HG02642 (cell line): Measurements from ENCODE around the gene DNAJB1.
"Not testable (repeated sequence)": the region's sequence is repeated elsewhere in the genome, so short reads cannot be mapped to it uniquely, and the experiment has no call there.

ENCODE experiments used
- ATAC-seq: cut with Tn5 transposase; IDR thresholded peaks from one replicate; pipeline ENCODE4 v1.9.1; 2021; ENCODE audit warnings: mild to moderate bottlenecking; ENCODE audit not compliant: unreplicated experiment, poor library complexity

The DNAJB1 gene

DNA sequence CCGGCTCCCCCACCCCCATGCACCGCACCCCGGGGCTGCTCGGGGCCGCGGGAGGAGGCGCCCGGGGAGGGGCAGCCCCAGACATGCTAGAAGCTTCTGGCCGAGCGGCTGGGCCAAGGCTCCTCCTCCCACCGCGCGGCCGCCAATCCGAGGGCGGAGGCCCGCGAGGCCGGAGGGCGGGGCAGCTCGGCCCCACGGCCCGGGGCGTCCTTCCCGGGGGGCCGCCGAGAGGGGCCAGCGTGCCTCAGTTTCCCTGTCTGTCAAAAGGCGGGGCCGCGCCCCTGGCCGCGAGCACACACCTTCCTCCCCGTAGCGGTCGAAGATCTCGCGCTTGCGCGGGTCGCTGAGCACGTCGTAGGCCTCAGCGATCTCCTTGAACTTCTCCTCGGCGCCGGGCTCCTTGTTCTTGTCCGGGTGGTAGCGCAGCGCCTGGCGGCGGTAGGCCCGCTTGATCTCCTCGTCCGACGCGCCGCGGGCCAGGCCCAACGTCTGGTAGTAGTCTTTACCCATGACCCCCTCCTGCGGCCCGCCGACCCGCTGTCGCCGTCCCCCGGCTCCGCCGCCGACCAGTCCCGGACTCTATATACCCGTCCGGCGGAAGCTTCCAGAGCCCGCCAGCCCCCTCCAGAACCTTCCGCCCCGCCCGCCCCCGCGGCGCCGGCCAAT is at the start of gene DNAJB1:
Gene DNAJB1, minus strand, starts transcription at position 558 of the 666 bp plus-strand sequence. Its CDS starts 48 bp downstream, at position 510.
- peak; percentile 74 for ATAC-seq

DNA sequence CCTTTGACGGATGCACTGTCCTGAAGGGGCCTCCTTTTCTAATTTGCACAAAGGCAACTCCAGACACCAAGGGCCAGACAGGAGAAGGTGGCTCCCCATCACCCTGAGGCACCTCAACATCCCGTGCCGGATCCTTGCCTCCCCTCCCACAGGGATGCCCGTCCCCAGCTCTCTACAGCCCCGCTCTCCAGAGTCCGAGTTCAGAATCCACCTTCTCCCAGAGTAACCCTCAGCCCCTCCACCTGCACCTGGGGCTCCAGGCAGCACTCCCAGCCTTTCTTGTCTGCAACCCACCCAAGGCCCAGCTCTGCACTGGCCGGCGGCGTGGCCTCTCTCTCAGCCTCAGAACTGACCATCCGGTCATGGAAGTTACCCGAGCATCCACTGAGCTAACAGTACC is 48.9 kb upstream of the DNAJB1 start:
- no peak for ATAC-seq

DNA sequence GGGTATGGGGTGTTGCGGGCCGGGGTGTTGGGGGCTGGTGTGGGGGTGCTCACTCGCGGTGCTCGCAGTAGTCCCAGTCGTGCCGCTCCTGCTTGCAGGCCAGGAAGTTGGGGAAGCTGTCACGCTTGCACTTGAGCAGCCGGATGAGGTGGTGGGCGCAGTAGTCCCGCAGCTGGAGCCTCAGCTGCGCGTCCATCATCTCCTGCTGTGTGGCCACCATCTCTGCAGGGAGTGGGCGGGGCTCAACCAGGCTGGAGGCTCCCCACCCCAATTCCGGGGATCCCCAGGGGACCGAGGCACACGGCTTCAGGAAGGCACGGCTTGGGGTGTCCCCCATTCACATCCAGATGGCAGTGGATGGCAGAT is 48.5 kb upstream of the DNAJB1 start:
- no peak for ATAC-seq

DNA sequence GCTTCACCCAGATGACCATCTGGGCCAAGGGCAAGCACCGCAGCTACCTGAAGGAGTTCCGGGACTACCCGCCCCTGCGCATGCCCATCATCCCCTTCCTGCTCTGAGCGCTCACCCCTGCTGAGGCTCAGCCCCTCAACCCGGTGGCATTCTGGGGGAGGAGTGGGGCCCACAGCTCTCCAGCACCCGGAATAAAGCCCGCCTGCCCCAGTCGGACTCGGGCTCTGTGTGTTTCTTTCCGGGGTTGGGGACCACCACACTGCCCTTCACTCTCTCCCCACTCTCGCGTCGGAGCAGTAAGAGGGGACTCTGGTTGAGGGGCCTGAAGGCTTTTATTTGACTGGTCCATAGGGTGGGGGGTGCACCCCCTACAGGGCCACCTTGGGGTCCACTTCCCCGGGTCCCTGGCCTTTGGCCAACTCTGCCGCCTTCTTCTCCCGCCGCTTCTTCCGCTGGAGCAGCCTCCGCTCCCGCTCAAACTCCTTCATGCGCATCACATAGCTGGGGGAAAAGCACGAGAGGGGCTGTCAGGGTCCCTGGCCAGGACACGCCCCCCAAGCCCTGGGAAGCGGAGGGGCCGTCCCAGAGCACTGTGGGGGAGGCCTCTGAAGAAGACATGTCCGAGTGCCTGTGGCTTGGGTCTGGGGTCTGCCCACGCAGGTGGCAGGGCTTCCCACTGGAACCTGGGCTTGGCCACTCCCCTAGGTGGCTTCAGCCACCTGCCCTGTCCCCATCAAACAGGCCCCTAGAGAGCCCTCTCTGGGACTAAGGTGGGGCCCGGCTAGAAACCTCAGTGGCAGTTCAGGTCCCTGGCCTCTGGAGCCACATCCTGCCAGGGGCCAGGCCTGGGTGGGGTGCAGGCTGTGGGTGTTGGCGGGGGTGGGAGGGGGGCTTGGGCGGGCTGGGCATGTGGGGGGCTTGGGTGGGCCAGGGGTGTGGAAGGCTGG is 47.8 kb upstream of the DNAJB1 start:
- no peak for ATAC-seq

DNA sequence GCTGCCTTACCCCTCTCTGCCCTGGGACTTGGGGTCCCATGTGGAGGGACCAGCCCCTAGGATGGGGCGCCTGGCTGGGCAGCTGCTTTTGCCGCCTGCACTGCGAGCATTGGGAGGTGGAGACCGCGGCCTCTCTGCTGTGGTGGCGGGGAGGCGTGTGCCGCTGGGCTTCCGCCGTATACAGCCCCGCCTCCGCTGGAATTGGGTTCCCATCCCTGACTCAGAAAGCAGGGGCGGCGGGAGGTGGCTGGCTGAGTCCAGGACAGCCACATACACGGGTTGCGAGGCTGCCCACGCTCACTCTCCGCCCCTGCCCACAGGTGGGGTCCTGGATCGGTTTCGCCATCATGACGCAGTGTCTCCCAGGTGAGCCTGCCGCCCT is 47.1 kb upstream of the DNAJB1 start:
- ATAC-seq, result no peak

DNA sequence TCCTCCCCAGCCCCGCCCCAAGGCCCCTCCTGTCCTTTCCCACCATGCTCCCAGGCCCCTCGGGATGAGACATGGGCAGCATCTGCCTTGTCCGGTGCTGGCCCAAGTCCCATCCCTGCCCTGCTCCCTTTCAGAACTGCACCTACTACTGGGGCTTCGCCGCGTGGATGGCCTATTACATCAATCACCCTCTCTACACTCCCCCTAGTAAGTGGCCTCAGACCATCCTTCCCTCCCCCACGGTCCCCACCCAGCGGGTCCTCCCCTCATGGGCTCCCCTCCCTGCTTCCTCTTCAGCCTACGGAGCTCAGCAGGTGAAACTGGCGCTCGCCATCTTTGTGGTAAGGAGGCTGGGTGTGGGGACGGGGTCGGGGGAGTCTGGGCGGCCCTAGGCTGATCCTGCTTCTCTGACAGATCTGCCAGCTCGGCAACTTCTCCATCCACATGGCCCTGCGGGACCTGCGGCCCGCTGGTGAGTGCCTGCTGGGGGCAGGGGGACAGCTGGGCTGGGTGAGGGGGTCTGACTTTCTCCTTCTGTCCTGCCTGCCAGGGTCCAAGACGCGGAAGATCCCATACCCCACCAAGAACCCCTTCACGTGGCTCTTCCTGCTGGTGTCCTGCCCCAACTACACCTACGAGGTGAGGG is 46.6 kb upstream of the DNAJB1 start:
- ATAC-seq, result not testable (repeated sequence)

DNA sequence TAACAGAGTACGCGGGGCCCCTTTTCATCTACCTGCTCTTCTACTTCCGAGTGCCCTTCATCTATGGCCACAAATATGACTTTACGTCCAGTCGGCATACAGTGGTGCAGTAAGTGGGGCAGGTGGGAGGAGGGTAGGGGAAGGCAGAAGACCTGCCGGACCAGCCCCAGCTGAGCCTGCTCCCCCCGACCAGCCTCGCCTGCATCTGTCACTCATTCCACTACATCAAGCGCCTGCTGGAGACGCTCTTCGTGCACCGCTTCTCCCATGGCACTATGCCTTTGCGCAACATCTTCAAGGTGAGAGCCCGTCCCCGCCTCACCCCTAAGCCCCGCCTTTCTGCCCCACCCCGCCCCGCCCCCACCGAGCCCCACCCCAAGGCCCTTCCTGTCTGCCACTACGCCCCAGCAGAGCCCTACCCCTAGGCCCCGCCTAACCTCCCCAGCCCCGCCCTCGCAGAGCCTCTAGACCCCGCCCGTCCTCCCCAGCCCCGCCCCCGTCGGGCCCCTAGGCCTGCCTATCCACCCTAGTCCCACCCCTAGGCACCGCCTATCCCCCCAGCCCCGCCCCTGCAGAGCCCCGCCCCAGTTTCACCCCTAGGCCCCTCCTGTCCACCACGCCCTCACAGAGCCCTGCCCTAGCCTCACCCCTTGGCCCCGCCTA is 45.9 kb upstream of the DNAJB1 start:
- no peak for ATAC-seq

DNA sequence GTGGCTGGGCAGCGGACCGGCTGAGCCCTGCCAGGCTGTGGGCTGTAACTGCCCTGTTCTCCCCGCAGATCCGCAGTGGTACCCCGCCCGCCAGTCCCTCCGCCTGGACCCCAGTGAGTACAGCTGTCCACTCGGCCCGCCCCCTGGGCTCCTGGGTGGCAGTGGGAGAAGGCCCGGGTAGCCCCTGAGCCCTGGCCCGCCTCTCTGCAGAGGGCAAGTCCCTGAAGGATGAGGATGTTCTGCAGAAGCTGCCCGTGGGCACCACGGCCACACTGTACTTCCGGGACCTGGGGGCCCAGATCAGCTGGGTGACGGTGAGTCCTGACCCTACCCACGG is 45.4 kb upstream of the DNAJB1 start:
- no peak for ATAC-seq

DNA sequence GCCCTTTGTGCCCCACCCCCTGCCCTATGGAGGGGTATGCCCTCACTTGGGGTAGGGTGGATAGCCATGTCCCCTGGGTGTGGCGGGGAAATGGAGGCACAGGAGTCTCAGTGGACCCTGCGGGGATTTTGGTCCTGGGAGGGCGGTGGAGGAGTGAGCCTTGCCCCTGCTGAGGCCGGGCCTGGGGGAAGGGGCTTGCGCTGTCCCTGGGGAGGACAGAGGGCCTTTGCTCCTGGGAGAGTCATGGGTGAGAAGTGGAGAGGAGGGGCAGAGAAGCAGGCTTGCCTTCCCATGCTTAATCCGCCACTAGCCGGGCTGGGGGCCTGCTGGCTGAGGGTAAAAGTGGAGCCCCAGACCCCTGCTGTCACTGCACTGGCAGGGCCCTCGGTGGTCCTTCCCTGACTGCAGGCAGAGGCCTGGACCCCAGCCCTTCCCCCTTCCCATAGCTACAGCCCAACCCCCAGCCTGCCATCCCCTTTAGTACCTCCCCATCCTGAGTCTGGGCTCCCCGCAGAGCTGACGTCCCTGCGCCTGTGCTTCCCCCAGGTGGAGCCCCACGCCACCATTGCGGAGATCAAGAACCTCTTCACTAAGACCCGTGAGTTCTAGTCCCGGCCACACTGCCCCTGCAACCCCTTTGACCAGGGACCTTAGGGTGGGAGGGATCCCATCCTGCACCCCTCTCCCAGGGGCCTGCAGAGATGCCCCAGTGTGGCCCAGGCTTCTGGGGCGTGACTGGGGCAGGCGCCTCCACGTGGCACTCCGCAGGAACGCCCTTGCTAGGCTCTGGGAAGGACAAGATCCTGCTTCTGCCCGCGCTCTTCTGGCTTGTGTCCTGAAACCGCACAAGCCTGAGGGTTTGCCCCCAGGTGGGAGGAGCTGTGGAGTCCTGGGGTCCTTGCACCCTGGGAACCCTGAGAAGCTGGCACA is 44.7 kb upstream of the DNAJB1 start:
- no peak for ATAC-seq

DNA sequence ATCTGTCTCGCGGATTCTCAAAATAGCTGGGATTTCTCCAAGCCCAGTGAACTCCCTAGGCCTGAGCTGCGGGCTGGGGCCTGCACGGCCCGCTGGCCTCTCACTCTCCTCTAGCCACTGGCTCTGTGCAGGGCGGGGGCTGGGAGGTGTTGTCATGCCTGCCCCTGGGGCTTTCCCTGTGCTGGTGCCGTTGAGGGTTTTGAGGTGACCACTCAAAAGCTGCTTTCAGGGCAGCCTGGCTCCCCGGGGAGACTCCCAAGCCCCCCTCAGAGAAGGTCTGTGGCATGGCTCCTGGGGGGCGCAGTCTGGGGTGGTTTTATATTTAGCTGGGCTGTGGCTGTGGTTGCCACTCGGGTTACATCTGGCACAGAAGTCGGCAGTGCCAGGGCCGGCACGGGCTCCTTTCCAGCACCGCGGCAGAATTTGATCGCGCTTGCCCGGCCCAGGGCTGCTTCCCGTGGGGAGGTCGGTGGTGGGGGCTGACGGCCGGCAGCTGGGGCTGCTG is 43.7 kb upstream of the DNAJB1 start:
- no peak for ATAC-seq

DNA sequence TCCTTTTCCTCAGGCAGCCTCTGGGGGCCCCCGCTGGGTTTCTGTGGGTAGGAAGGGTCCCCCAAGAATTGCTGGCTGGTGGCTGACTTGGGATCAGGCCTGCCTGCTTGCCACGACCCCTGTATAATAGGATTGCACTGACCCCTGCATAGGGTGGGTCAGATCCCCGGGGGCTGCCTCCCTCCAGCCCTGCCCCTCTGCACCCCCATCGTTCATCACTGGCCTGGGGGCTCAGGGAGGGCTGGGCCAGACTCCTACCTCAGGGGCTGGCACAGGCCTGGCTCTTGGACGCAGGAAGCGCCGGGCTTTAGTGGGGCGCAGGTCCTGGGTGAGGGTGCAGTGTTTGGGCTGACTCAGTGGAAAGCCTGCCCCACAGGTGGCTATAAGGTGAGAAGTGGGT is 43.1 kb upstream of the DNAJB1 start:
- ATAC-seq, result no peak

DNA sequence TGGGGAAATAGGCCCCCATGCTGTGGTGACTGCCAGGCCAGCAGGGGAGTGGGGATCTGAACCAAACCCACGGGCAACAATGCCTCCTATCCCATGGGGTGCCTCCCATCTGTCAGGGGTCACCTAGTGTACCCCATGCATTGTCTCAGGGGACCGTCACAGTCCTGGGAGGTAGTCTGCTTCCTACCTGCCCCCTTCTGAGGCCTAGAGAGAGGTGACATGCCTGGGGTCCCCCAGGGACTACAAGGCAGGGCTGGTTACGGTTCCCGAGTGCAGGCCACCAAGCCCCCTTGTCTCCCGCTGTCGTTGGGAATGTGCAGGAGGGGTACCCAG is 42.5 kb upstream of the DNAJB1 start:
- no peak for ATAC-seq

DNA sequence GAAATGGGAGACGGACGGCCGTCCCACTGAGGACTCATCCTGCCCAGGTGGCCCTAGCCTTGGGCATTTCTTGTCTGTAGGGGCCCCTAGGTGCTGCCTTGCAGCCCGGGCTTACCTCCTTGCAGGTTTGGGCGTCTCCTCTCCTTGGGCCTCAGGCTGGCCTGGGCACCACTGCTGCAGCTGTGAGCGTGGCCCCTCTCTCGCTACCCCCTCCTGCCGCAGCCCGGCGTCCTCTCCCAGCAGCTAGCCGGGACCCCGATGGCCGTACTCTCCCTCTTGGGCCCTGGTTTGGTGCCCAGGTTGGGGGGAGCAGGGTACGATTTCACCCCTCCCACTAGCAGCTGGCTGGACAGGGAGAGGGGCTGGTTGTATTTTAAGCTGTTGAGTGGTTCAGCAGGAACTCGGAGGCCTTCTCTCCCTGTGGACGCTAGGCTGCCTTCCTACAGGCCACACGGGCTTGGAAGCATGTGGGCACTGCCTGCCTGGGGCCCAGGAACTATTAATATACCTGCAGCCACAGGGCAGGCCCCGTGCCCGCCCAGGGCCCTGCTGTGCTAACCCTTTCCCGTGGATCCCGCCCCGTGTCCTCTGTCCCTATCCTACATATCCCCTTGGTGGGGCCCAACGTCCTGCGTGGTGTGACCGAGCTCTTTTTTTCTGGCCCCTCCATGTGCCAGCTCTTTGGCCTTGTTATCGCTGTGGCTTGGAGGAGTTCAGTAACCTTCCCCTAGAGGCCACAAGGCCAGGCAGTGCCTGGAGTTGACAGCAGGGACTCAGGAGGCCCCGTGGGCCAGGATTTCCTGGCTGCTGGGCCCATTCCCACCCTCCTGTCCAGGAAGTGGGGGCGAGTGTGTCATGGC is 41.9 kb upstream of the DNAJB1 start:
- no peak for ATAC-seq

DNA sequence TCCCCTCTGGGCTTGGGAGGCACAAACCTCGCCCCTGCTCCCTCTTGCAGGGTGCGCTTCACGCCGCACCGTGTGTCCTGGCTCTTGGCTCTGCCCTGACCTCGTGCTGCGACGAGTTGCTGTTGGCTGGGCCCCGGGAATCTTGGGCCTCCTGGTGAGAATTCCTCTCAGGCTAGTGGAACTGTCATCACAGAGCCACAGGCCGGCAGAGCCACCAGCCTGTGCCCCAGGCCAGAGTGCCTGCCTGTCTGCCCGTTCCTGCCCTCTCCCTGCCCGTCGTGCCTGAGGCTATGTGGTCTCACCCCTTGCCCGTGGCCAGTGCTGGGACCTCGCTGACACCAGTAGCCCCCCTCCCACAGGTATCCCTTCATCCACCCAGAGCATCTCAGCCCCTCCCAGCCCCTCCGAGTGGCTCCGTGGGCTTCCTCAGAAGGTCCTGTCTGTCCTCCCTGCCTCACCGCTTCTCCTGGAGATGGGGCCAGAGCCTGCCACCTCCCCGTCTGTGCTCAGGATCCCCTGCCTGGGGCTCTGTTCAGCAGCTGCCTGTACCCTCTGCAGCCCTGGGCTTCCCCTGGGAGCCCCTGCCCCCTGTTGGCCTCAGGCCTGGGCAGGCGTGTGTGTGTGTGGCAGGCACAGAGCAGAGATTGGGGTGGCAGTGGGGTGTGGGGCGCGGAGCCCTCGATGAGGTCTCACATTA is 40.3 kb upstream of the DNAJB1 start:
- no peak for ATAC-seq

DNA sequence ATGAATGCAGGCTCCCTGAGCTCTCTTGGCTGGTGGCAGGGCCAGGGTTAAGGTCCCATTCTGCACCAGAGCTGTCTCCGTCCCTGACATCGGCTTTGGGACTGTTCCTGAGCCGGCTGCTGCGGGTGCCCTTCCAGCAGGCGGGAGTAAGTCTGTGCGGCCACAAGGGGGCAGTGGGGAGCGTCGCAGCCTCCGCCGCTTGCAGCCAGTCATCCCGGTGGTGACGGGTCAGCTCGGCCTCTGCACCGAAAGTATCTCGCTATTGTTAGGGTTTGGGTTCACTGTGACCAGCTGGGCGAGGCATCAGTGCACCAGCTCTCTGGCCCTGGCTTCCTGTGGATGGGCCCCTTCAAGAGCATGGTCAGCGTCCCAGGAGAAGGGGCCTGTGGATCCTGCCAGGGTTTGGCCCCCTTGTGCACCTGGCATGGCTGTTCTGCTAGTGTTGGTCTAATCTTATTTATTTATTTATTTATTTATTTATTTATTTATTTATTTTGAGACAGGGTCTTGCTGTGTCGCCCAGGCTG is 38.5 kb upstream of the DNAJB1 start:
- ATAC-seq, result peak; percentile 63

DNA sequence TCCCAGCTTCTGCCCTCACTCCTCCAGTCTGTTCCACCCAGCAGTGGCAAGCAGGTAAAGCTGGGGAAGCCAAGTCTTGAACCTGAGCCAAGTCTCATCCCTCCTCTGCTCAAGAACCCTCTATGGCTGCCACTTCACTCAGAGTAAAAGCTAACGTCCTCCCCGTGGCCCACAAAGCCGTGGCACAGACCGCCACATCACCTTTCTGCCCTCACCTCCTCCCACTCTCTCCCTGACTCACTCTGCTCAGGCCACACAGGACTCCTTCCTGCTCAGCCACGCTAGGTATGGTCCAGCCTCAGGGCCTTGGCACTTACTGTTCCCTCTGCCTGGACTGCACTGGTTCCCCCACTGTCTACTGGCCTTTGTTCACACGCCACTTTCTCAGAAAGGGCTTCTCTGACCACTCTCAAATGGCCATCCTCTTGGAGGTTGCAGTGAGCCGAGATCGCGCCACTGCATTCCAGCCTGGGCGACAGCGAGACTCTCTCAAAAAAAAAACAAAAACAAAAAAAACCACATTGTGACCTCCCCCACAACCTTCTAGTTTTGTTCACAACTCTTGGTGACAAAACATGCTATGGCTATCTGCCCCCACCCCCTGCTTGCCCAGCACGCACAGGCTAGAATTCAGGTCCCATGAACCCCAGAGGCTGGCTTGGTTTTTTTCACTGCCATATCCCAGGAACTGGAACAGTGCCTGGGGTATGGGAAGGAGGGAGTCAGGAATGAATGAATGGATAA is 37.9 kb upstream of the DNAJB1 start:
- ATAC-seq, result no peak

DNA sequence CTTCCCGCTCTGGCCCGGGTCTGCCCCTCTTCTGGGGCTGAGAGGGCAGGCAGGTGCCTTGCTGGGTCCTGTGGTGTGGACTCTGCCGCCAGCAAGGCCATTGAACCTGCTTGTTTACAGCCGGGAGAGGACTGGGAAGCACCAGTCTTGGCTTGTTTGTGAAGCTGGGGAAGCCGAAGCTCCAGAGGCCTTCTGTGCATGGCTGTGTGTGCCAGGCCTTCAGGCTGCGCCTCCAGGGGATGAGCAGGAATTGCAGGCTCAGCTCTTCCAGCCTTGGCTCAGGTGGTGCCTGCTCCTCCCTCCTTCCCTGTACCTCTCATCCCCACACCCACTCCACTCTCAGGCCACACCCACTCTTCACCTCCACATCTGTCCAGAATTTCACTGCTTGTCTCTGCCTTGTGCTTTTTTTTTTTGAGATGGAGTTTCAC is 36.2 kb upstream of the DNAJB1 start:
- no peak for ATAC-seq
